Inflammatory macrophage treated with lipopolysaccharide for 4 hours (primary cell): Measurements from ENCODE around the gene VCX3B.
"Not testable (repeated sequence)": the region's sequence is repeated elsewhere in the genome, so short reads cannot be mapped to it uniquely, and the experiment has no call there.

Experiments used
- DNase-seq: peaks from one replicate; pipeline ENCODE4 v3.0.0-alpha.2; 2020

VCX3B gene

GRCh38 chrX:8464530-8464929 is at the start of gene VCX3B:
VCX3B (plus strand) TSS chrX:8464830; CDS start chrX:8465451, 621 bp downstream.
- DNase-seq = not testable (repeated sequence)

GRCh38 chrX:8418301-8418700 is 46.3 kb upstream of the VCX3B start:
- no peak for DNase-seq

GRCh38 chrX:8424912-8425311 is 39.7 kb upstream of the VCX3B start:
- no peak for DNase-seq

GRCh38 chrX:8429692-8430249 is 34.9 kb upstream of the VCX3B start:
- DNase-seq = no peak

GRCh38 chrX:8430444-8430843 is 34.2 kb upstream of the VCX3B start:
- no peak for DNase-seq

- no peak for DNase-seq
Observed at GRCh38 chrX:8432396-8432795, 32.2 kb upstream of the VCX3B start.

- no peak for DNase-seq
Observed at GRCh38 chrX:8433109-8434062, 31.2 kb upstream of the VCX3B start.

GRCh38 chrX:8447368-8447767 is 17.3 kb upstream of the VCX3B start:
- no peak for DNase-seq

GRCh38 chrX:8452343-8452742 is 12.3 kb upstream of the VCX3B start:
- not testable (repeated sequence) for DNase-seq

- no peak for DNase-seq
Observed at GRCh38 chrX:8453611-8454010, 11.0 kb upstream of the VCX3B start.

GRCh38 chrX:8455557-8455956 is 9.1 kb upstream of the VCX3B start:
- DNase-seq = no peak

- no peak for DNase-seq
Observed at GRCh38 chrX:8462488-8462887, 2.1 kb upstream of the VCX3B start.

GRCh38 chrX:8484360-8484949 is 19.8 kb downstream of the VCX3B start:
- DNase-seq = no peak

GRCh38 chrX:8495036-8495435 is 30.4 kb downstream of the VCX3B start:
- DNase-seq = not testable (repeated sequence)

- no peak for DNase-seq
Observed at GRCh38 chrX:8500203-8500602, 35.6 kb downstream of the VCX3B start.

- not testable (repeated sequence) for DNase-seq
Observed at GRCh38 chrX:8502101-8502500, 37.5 kb downstream of the VCX3B start.

- DNase-seq = no peak
Observed at GRCh38 chrX:8504451-8504850, 39.8 kb downstream of the VCX3B start.
